IMR-90 (cell line): ENCODE measurements around the gene LOXL3. TPM values are rescaled to one million over a fixed set of nuclear protein-coding genes. Genes with fewer than 3 reads are reported as not detected.

Experiments
- ATAC-seq: fragments of 200-7000 bp; cut with Tn5 transposase; 2 replicates; pipeline ENCODE4 v1.9.1; 2020; ENCODE audit warnings: low read depth, mild to moderate bottlenecking, moderate library complexity
- BruUV-seq: library from RNA; stranded (reverse); fragments of 400-500 nt; replicated peaks from 2 replicates; lab custom pipeline; 2021; lab: Mats Ljungman, UMichigan
- CTCF ChIA-PET: fragments of 300-600 bp; formaldehyde crosslinking; extraction: SDS; loops from one replicate; lab custom pipeline; 2021; ENCODE audit warnings: antibody characterized with exemption; lab: Yijun Ruan, JAX
- POLR2A ChIA-PET: fragments of 300-600 bp; sonication (Branson Sonifier 250); formaldehyde crosslinking; loops from one replicate; lab custom pipeline; 2022; ENCODE audit warnings: antibody characterized with exemption; ENCODE audit not compliant: unreplicated experiment; lab: Charles Lee
- DNase-seq: peaks from one replicate; pipeline ENCODE4 v3.0.0; 2013
- H2AFZ ChIP-seq: replicated peaks from 2 replicates; pipeline ENCODE3; 2013; ENCODE audit warnings: low read length, mild to moderate bottlenecking; ENCODE audit not compliant: poor library complexity
- H2AK5ac ChIP-seq: 2 replicates; pipeline ENCODE4 v1.6.1; 2013; ENCODE audit warnings: low read depth, low read length, inconsistent platforms
- H2AK9ac ChIP-seq: replicated peaks from 2 replicates; pipeline ENCODE3; 2013; ENCODE audit warnings: mild to moderate bottlenecking, low read depth, low read length, moderate library complexity; ENCODE audit not compliant: poor library complexity
- H2BK120ac ChIP-seq: 2 replicates; pipeline ENCODE4 v1.6.1; 2013; ENCODE audit warnings: low read depth, low read length, inconsistent platforms
- H2BK15ac ChIP-seq: 3 replicates; pipeline ENCODE4 v1.6.1; 2013; ENCODE audit warnings: low read depth, low read length, inconsistent platforms
- H2BK20ac ChIP-seq: 2 replicates; pipeline ENCODE4 v1.6.1; 2013; ENCODE audit warnings: low read depth, mild to moderate bottlenecking, inconsistent platforms, low read length, moderate library complexity
- H2BK5ac ChIP-seq: 2 replicates; pipeline ENCODE4 v1.6.1; 2013; ENCODE audit warnings: mild to moderate bottlenecking, low read depth, low read length, inconsistent platforms; ENCODE audit not compliant: poor library complexity, severe bottlenecking
- H3K14ac ChIP-seq: replicated peaks from 2 replicates; pipeline ENCODE4 v1.6.1; 2013; ENCODE audit warnings: low read depth, low read length, inconsistent platforms
- H3K18ac ChIP-seq: 2 replicates; pipeline ENCODE4 v1.6.1; 2013; ENCODE audit warnings: low read depth, low read length, control low read depth
- H3K23ac ChIP-seq: 2 replicates; pipeline ENCODE4 v1.6.1; 2013; ENCODE audit warnings: low read depth, low read length, inconsistent platforms
- H3K27ac ChIP-seq: 2 replicates; pipeline ENCODE4 v1.5.1; 2013; ENCODE audit warnings: mild to moderate bottlenecking, control low read depth, low read length; ENCODE audit not compliant: insufficient read depth
- H3K27me3 ChIP-seq: 2 replicates; pipeline ENCODE4 v1.6.1; 2013; ENCODE audit warnings: low read length; ENCODE audit not compliant: control insufficient read depth, insufficient read depth
- H3K36me3 ChIP-seq: 2 replicates; pipeline ENCODE4 v1.6.1; 2013; ENCODE audit warnings: low read length, mixed read lengths; ENCODE audit not compliant: control insufficient read depth, insufficient read depth
- H3K4ac ChIP-seq: 2 replicates; pipeline ENCODE4 v1.6.1; 2013; ENCODE audit warnings: low read depth, low read length, inconsistent platforms
- H3K4me1 ChIP-seq: 2 replicates; pipeline ENCODE4 v1.6.1; 2013; ENCODE audit warnings: low read length, mixed read lengths; ENCODE audit not compliant: control insufficient read depth, insufficient read depth
- H3K4me2 ChIP-seq: 2 replicates; pipeline ENCODE4 v1.6.1; 2013; ENCODE audit warnings: low read depth, mild to moderate bottlenecking, control low read depth, low read length, moderate library complexity
- H3K4me3 ChIP-seq: 2 replicates; pipeline ENCODE4 v1.5.1; 2013; ENCODE audit warnings: low read depth, mild to moderate bottlenecking, control low read depth, low read length, moderate library complexity; ENCODE audit not compliant: insufficient read depth
- H3K56ac ChIP-seq: 2 replicates; pipeline ENCODE4 v1.6.1; 2013; ENCODE audit warnings: low read length, inconsistent platforms; ENCODE audit not compliant: insufficient read depth; ENCODE audit errors: extremely low read depth
- H3K79me1 ChIP-seq, 2 experiments: 2 replicates each; pipeline ENCODE4 v1.6.1; 2013; ENCODE audit warnings: low read length in 2 of 2, inconsistent platforms in 1 of 2, low read depth in 1 of 2
- H3K9ac ChIP-seq: 2 replicates; pipeline ENCODE4 v1.6.1; 2013; ENCODE audit warnings: low read depth, low read length, control low read depth
- H3K9me1 ChIP-seq: 2 replicates; pipeline ENCODE4 v1.6.1; 2013; ENCODE audit warnings: low read length, inconsistent platforms; ENCODE audit not compliant: insufficient read depth
- H3K9me3 ChIP-seq: 2 replicates; pipeline ENCODE4 v1.6.1; 2013; ENCODE audit warnings: low read length; ENCODE audit not compliant: control insufficient read depth, insufficient read depth
- H4K20me1 ChIP-seq: 2 replicates; pipeline ENCODE4 v1.6.1; 2013; ENCODE audit warnings: low read length, inconsistent platforms; ENCODE audit not compliant: insufficient read depth
- H4K5ac ChIP-seq: 2 replicates; pipeline ENCODE4 v1.6.1; 2013; ENCODE audit warnings: mild to moderate bottlenecking, low read depth, low read length, control low read depth
- H4K8ac ChIP-seq, 2 experiments: 2 replicates each; pipeline ENCODE4 v1.6.1; 2013; ENCODE audit warnings: low read depth in 2 of 2, low read length in 2 of 2, control low read depth in 1 of 2, inconsistent platforms in 1 of 2
- H4K91ac ChIP-seq: 2 replicates; pipeline ENCODE4 v1.6.1; 2013; ENCODE audit warnings: low read depth, low read length, inconsistent platforms; ENCODE audit not compliant: insufficient read depth
- BHLHE40 ChIP-seq: fragments of 150-350 bp; IDR thresholded peaks from 2 replicates; pipeline ENCODE4 v1.6.1; 2016; ENCODE audit warnings: mild to moderate bottlenecking, low read depth, low read length
- CEBPB ChIP-seq: IDR thresholded peaks from 2 replicates; pipeline ENCODE4 v1.6.1; 2012; ENCODE audit warnings: low read depth, low read length, improper control_type of control experiment
- FOS ChIP-seq: fragments of 150-350 bp; IDR thresholded peaks from 2 replicates; pipeline ENCODE4 v1.6.1; 2016; ENCODE audit warnings: low read depth, low read length
- MAFK ChIP-seq: IDR thresholded peaks from 2 replicates; pipeline ENCODE4 v1.6.1; 2012; ENCODE audit warnings: low read depth, low read length, improper control_type of control experiment
- MAZ ChIP-seq: IDR thresholded peaks from 2 replicates; pipeline ENCODE4 v1.6.1; 2012; ENCODE audit warnings: low read depth, mild to moderate bottlenecking, low read length, improper control_type of control experiment, moderate library complexity, borderline replicate concordance
- NFE2L2 ChIP-seq: fragments of 150-350 bp; IDR thresholded peaks from 2 replicates; pipeline ENCODE4 v1.6.1; 2016; ENCODE audit warnings: low read depth, mild to moderate bottlenecking, low read length
- POLR2A ChIP-seq: IDR thresholded peaks from 2 replicates; pipeline ENCODE4 v1.6.1; 2012; ENCODE audit warnings: mild to moderate bottlenecking, low read depth, low read length
- RAD21 ChIP-seq: IDR thresholded peaks from 2 replicates; pipeline ENCODE4 v1.6.1; 2012; ENCODE audit warnings: low read length, improper control_type of control experiment
- RCOR1 ChIP-seq: IDR thresholded peaks from 2 replicates; pipeline ENCODE4 v1.6.1; 2012; ENCODE audit warnings: mild to moderate bottlenecking, low read length, improper control_type of control experiment; ENCODE audit not compliant: insufficient replicate concordance
- RFX5 ChIP-seq: IDR thresholded peaks from 2 replicates; pipeline ENCODE4 v1.8.0; 2012; ENCODE audit warnings: low read depth, mild to moderate bottlenecking, low read length, moderate library complexity
- WGBS, 2 experiments: methylation state at CpG; one replicate each; pipeline versions ENCODE4 v1.1.5 to v1.1.7; 2013; ENCODE audit warnings: missing lambda C conversion rate in 2 of 2; ENCODE audit not compliant: insufficient read length in 1 of 2; ENCODE audit errors: extremely low coverage in 2 of 2; 5-methylcytosine and 5-hydroxymethylcytosine counted together
- dilution Hi-C: fragments of 300-500 bp; cut with HindIII; formaldehyde crosslinking; loops from one replicate; pipeline ENCODE4 v1.14.3; 2018; ENCODE audit warnings: low sequenced_read_pairs; ENCODE audit not compliant: unreplicated experiment
- in situ Hi-C: fragments of 300-500 bp; cut with MboI; formaldehyde crosslinking; loops from 3 replicates; pipeline ENCODE4 v1.14.3; 2019; ENCODE audit warnings: low sequenced_read_pairs, inconsistent platforms, mixed read lengths
- intact Hi-C: fragments of 100-400 bp; cut with micrococcal nuclease; formaldehyde crosslinking; loops from 2 replicates; pipeline ENCODE4 v1.10.0; 2022
- polyA plus RNA-seq, 3 experiments: library from polyadenylated mRNA; depleted of rRNA; stranded (reverse); fragments of >200 nt; gene quantifications; 2 replicates each; pipeline ENCODE4 v1.2.3, GENCODE V29; 2012; ENCODE audit warnings: low replicate concordance in 1 of 3
- total RNA-seq: library from RNA; depleted of rRNA; stranded (reverse); fragments of >200 nt; gene quantifications from 2 replicates; pipeline ENCODE4 v1.2.3, GENCODE V29; 2012
- TF ChIP-seq, protein P1 (sequence below): conservative IDR thresholded peaks from 2 replicates; pipeline ENCODE4 v1.5.1; 2012; ENCODE audit warnings: mild to moderate bottlenecking, low read depth, low read length, improper control_type of control experiment
- TF ChIP-seq, protein P2 (sequence below): fragments of 150-350 bp; IDR thresholded peaks from 2 replicates; pipeline ENCODE4 v1.6.1; 2016; ENCODE audit warnings: low read depth, mild to moderate bottlenecking, low read length, moderate library complexity, borderline replicate concordance

Gene LOXL3
- total and polyA plus RNA-seq, 2 of the 4 experiments (the other 2 are of a cell fraction): 17.9 to 23.4 TPM

DNA sequence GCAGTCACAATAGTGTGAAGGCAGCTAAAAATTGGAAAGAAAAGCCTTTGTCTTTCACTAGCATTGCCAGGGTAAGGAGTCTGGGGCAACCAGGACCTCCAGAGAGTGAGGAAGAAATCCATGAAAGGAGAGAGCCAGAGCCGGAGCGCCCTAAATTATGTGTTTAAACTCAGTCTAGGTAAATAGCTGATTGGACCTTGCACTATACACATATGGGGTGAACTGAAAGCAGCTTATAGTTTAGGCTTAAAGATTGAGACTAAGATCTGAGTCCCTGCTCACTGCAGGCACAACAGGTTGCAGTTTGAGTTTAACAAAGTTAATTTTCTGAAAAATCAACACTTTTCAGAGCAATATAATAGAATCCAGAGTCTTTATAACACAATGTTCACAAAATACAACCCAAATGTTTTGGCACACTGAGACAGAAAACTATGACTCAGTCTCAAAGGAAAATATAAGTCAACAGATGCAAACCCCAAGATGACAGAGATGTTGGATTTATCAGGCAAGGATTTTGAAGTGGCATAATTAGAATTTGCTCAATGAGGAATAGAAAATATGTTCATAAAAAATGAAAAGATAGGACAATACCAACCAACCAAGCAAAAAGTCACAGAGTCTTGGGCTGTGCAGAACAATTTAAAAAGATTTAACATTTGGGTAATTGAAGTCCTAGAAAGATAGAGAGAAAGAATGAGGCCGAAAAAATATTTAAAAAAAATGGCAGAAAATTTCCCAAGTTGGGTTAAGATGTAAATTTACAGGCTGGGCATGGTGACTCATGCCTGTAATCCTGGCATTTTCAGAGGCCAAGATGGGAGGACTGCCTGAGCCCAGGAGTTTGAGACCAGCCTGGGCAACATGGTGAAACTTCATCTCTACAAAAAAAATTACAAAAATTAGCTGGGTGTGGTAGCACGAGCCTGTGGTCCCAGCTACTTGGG is 40.4 kb upstream of the LOXL3 start:
- Histone ChIP-seq H2AK5ac (no peak overlapping the region), H4K20me1 (no peaks in the 10 kb centered on the region), H4K5ac (no peak overlapping the region), H4K91ac (no peak overlapping the region), H2BK120ac (no peak overlapping the region), H3K4me3 (no peak overlapping the region), H3K56ac (no peak overlapping the region), H3K23ac (no peak overlapping the region), H3K14ac (no peak overlapping the region), H3K27ac (no peak overlapping the region), H2BK5ac (no peak overlapping the region), H3K4ac (no peak overlapping the region), H2BK15ac (no peak overlapping the region), H3K9me1 (no peaks in the 10 kb centered on the region), H3K79me1 (no peaks in the 10 kb centered on the region), H3K4me1 (no peaks in the 10 kb centered on the region), H2BK20ac (no peak overlapping the region), H3K9me3 (no peaks in the 10 kb centered on the region), H3K18ac (no peak overlapping the region), H3K9ac (no peak overlapping the region), H4K8ac (no peak overlapping the region), H2AFZ (no peak overlapping the region), H2AK9ac (no peak overlapping the region), H3K27me3 (peaks cover 16% of the 10 kb centered on the region), H3K4me2 (no peak overlapping the region), H3K36me3 (no peaks in the 10 kb centered on the region)
- ATAC-seq (no peak), DNase-seq (no peak)
- in situ Hi-C loops: no loop called here
- CTCF ChIA-PET: no interaction called here
- no TSS peak for BruUV-seq
- dilution Hi-C loops: no loop called here
- TF ChIP-seq FOS: no peak
- no peak for TF ChIP-seq NFE2L2
- TF ChIP-seq MAZ: no peak
- TF ChIP-seq, protein P1, sequence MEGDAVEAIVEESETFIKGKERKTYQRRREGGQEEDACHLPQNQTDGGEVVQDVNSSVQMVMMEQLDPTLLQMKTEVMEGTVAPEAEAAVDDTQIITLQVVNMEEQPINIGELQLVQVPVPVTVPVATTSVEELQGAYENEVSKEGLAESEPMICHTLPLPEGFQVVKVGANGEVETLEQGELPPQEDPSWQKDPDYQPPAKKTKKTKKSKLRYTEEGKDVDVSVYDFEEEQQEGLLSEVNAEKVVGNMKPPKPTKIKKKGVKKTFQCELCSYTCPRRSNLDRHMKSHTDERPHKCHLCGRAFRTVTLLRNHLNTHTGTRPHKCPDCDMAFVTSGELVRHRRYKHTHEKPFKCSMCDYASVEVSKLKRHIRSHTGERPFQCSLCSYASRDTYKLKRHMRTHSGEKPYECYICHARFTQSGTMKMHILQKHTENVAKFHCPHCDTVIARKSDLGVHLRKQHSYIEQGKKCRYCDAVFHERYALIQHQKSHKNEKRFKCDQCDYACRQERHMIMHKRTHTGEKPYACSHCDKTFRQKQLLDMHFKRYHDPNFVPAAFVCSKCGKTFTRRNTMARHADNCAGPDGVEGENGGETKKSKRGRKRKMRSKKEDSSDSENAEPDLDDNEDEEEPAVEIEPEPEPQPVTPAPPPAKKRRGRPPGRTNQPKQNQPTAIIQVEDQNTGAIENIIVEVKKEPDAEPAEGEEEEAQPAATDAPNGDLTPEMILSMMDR: no peak
- no peak for TF ChIP-seq RCOR1
- TF ChIP-seq BHLHE40: no peak
- no peak for TF ChIP-seq RFX5
- no peak for TF ChIP-seq MAFK
- TF ChIP-seq, protein P2, sequence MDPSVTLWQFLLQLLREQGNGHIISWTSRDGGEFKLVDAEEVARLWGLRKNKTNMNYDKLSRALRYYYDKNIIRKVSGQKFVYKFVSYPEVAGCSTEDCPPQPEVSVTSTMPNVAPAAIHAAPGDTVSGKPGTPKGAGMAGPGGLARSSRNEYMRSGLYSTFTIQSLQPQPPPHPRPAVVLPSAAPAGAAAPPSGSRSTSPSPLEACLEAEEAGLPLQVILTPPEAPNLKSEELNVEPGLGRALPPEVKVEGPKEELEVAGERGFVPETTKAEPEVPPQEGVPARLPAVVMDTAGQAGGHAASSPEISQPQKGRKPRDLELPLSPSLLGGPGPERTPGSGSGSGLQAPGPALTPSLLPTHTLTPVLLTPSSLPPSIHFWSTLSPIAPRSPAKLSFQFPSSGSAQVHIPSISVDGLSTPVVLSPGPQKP: no peak
- no peak for TF ChIP-seq RAD21
- TF ChIP-seq CEBPB: no peak
- TF ChIP-seq POLR2A: no peak
- WGBS, 2 experiments: no CpG with 5 or more reads among the region's 4 CpGs
- intact Hi-C loops: no loop called here
- POLR2A ChIA-PET: interaction anchor here (0.8 kb wide), 1 partner anchor 90 kb away, joined by 4 read pairs; no protein-coding TSS in a partner anchor
